SK-N-DZ (cell line): ENCODE measurements around the gene MT1F.
"Not testable (repeated sequence)": the region's sequence is repeated elsewhere in the genome, so short reads cannot be mapped to it uniquely, and the experiment has no call there.

Source experiments
- DNase-seq: peaks from one replicate; pipeline ENCODE4 v3.0.0-alpha.2; 2015; ENCODE audit warnings: low spot score

MT1F gene

DNA sequence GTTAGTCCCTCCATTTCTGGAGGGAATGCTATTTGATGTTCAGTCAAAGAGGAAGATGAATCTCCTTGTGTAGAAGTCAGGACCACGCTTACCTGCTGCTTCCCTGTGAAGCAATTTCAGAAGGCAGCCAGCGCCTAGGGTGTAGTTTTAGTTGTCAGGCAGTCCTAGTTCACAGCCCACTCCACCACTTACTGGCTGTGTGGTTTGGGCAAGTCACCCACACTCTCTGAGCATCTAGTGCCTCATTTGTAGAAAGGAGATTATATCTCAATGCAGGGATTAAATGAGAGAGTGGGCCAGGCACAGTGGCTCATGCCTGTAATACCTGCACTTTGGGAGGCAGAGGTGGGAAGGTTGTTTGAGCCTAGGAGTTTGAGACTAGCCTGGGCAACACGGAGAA is 14.4 kb downstream of the MT1F start:
- DNase-seq = not testable (repeated sequence)

DNA sequence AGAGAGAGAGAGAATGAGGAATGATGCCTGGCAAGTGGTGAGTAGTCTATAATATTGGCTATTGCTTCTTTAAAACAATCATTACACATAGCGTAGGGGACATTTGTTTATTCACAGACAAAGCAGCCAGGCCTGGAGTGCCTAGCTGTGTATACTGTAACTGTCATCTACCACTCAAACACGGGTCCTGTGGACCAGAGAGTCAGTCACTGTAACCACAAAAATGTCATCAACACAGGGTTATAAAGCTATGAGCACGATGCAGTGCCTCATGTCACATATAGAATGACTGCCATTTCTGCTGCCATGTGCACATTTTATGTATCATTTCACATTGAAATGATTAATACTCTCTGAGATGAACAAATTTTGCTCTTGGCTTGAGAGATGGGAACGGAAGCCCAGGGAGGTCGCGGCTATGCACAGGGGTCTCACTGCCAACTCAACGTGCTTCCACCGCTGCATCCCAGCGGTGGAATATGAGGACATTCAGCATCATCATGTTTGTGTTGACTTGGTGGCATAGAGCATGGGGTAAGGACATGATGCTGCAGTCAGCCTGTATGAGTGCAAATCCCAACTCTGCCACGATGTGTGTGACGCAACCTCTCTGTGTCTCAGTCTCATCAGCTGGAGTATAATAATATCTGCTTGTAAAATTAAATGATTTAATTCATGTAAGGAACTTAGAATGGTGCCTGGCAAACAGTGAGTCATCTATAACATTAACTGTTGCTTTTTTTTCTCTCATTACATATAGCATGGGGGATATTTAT is 15.2 kb downstream of the MT1F start:
- DNase-seq = no peak

DNA sequence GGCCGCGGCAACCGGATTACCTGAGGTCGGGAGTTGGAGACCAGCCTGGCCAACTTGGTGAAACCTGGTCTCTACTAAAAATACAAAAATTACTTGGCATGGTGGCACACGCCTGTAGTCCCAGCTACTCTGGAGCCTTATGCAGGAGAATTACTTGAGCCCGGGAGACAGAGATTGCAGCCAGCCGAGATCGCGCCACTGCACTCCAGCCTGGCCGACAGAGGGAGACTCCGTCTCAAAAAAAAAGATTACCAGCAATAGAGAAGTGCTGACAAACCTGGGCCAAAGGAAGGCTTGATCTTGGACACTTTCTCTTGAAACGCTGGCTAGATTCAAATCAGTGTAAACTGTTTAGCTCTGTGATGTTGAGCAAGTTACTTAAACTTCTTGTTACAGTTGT is 16.2 kb downstream of the MT1F start:
- peak; percentile 43 for DNase-seq

DNA sequence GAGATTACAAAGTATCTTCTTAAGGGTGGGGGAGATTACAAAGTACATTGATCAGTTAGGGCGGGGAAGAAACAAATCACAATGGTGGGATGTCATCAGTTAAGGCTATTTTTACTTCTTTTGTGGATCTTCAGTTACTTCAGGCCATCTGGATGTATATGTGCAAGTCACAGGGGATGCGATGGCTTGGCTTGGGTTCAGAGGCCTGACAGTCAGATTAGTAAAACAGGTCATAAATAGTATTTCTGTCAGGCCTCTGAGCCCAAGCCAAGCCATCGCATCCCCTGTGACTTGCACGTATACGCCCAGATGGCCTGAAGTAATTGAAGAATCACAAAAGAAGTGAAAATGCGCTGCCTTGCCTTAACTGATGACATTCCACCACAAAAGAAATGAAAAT is 16.8 kb downstream of the MT1F start:
- not testable (repeated sequence) for DNase-seq

DNA sequence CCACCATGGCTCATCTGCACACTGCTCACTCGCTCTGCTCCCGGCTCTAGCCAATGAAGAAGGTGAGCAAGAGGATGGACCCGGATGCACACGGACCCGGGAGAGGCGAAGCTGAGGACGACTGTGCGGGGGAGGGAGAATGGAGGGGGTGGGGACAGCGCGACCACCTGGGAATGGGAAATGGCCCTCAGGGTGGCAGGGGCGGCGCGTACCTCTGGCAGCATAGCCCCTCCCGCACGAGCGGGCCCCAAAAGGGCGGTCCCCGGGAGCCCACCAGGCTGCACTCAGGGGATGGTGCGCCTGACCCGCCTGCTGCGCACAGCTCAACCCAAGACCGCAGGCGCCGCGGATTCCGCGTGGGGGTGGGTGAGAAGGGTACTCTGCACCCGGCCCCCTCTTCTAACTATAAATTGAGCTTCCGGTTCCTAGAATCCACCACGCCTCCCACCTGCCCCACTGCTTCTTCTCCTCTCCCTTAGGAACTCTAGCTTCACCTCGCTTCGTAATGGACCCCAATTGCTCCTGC is 18.0 kb downstream of the MT1F start:
- DNase-seq = no peak

DNA sequence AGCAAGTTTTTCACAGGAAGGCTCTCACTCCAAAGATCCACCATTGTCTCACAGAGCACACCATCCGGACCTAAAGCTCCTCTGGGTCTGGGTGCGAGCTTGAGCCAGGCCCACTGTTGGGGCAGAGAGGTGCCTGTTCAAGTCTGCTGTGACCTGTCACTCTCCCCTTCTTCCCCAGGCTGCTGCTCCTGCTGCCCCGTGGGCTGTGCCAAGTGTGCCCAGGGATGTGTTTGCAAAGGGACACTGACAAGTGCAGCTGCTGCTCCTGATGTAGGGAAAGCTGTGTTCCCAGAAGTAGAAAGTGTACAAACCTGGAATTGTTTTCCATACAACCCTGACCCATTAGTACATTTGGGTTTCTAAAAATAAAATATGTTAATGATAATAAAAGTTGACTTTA is 19.7 kb downstream of the MT1F start:
- DNase-seq = no peak

DNA sequence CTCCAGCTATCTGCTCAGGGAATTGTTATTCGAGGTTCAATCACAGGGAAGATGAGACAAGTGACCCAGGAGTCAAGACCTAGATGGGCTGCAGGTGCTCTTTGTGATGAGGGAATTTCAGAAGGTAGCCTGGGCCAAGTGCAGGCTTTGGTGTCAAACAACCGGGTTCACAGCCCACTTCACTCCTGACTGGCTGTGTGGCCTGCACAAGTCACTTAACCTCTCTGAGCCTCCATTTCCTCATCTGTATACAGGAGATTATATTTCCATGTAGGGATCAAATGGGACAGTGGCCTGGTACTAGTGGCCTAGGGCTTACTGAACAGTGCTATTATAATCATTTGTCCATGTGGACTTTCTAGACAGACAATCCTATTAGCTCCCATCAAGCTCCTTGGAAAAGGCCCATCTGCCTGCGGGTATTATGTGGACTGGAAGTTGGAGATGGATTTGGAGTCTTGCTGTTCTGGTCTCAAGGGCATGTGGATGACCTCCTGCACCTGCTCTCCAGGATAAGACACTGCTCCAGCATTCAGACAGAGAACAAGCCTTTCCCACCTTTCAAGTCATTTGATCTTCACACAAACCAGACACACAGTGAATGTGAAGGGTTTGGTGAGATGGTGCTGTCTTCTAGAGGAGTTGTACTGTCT is 21.4 kb downstream of the MT1F start:
- no peak for DNase-seq

DNA sequence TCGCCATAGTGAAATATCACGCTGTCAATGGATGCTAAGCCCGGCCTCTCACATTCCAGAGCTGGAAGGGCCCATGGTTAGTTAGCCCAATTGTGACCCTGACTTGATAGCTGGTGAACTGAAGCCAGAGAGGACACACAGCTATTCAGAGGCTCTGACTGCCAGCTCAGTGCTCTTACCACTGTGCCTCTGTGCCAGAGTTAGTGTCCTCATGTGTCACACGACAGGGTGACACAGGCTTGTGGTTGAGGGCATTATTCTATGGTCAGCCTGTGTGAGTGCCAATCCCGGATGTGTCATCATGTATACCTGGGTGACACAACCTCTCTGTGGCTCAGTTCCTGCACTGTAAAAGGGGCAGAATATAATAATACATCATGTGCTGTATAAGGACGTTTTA is 22.1 kb downstream of the MT1F start:
- DNase-seq = no peak

DNA sequence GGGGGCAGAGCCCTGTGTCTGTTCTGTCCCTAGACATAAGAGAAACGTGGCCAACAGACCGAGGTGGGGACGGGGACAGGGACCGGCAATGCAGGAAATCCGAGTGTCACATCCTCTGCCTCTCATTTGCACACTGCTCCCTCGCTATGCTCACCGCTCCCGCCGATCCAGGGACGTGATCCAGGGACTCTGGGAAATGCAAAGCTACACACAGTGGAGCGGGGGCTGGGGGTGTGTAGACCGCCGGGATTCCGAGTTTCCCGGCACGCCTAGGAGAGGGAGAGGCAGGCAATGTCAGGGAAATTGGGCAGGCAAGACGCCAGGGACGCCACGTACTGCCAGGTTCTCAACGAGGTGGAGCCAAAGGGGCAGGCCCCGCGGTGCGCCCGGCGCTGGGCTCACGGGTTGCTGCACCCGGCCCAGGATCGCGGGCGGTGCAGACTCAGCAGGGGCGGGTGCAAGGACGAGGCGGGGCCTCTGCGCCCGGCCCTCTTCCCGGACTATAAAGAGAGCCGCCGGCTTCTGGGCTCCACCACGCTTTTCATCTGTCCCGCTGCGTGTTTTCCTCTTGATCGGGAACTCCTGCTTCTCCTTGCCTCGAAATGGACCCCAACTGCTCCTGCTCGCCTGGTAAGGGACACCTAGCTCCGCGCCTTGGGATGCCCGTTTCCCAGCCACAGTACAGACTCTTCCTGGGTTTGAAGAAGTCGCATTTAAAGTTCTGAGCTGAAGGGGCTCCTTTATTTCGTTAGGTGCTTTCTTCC is 24.4 kb downstream of the MT1F start, which contains the start of gene MT1X:
MT1X (plus strand) TSS at position 532 of the 764 bp plus-strand sequence; CDS start at position 603, 71 bp downstream.
- DNase-seq = peak; percentile 80

DNA sequence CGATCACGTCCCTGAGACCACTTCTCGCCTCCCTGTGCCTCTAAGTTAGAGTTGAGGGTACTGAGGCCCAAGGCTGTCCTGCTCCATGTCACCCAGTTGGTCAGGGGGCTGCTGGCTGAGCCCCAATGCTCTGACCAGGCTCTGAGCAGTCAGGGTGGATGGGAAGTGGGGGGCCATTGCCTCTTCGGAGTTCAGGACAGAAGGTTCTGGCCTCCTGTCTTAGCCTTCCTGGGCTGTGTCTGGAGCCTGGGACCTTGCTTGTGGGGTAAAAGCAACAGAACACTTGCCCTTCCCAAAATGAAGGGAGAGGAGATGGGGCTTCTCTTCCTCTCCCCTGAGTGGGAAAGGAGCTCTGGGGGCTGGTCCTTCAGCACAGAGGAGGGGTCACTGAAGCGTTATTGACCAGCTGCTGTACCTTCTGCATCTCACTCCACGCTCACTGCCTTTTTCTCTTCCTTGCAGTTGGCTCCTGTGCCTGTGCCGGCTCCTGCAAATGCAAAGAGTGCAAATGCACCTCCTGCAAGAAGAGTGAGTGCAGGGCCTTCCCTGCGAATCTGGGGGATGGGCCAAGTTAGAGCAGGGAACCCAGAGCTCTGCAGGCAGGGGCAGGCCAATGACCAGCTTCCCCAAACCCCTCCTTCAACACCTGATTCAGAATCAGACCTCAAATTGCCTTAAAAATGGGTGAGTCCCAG is 25.1 kb downstream of the MT1F start:
- no peak for DNase-seq

DNA sequence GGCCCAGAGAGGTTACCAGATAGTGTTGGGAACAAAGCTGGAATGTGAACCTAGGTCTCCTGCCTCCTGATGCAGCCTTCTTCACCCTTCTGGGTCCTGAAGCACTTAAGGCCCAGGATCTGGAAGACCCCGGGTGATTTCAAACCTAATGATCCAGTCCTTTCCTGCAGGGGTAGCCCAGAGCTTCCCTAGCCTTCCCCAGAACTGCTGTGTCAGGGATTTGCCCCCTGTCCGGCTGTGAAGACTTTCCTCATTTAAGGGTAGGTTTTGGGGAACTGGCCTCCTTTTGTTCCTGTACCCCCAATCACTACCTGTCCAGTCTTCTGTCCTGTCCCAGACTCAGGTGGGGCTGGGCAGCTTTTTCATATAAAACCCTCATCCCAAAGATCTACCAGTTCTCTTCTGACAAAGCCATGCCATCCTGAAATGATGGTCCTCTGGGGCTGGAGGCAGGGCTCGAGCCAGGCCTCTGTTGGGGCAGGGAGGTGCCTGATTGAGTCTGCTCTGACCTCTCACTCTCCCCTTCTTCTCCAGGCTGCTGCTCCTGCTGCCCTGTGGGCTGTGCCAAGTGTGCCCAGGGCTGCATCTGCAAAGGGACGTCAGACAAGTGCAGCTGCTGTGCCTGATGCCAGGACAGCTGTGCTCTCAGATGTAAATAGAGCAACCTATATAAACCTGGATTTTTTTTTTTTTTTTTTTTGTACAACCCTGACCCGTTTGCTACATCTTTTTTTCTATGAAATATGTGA is 25.8 kb downstream of the MT1F start:
- DNase-seq = no peak

DNA sequence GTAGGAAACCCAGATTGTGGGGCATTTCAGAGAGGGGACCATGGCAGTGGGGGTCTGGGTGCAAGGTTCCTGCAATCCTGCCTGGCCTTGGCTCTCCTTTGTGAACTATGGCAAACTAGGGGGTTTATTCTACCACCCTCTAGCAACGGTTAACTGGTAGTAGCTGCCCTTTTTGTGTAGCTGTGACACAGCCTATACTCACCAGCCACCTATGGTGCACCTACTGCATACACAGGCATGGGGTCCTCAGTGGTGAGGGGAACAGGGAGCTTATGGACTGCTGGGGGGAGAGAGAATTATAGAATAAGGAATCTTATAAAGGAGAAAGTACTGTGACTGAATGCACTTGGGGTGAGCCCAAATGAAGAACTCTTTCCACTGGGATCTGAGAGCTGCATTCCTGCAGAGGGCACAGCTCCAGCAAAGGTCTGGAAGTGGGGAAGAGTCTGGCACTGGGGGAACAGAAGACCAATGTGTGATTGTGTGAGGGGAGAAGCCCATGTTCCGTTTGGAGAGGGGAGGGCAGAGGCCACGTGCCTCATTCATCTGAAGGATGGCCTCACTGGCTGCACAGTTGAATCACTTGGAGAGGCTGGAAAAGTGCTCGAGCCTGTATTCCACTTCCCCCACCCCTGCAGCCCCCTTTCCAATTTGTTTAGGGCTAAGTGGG is 26.6 kb downstream of the MT1F start:
- no peak for DNase-seq

DNA sequence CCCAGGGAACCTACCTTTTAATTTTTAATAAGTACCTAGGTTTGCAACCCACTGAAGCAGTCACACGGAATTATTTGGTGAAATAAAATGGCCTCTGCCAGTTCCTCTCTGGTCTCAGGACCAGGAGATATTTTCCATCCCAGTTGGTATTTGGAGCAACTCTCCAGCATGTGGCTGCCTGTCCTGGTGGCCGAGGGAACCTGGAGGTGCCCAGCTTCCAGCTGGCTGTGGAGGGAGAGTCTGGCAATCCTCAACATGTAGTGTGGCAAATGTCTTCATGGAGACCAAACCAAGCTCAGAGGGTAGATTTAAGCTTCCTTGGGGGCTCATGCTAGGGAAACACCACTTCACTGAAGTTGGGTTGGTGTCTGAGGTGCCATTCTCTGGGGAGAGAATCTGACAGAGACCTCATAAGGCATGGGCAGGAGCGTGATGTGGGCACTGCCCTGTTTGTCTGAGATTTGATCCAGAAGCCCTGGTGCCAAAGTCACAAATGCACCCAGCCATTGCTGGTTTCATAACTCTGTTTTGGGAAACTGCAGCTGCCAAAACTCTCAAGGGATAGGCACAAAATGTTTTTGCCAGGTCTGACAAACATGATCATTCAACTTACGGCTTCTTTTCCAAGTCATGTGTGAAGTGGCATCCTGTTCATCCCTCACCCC is 27.3 kb downstream of the MT1F start:
- DNase-seq = no peak

DNA sequence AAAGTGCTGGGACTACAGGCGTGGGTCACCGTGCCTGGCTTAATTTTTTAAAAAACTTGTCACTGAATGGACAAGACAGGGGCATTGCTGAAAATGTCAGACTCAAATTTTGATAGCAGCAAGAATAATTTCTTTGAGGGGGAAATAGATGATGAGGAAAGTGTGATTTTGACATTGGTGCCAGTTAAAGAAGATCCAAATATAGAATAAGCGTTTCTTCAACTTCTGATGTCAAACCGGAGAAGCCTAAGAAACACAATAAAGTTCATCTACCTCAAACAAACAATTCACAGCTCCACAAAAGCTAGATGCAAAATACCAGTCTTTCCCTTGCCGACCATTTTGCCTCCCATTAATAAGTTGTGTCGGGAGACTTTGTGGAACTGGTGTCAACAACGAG is 29.0 kb downstream of the MT1F start:
- DNase-seq = no peak

DNA sequence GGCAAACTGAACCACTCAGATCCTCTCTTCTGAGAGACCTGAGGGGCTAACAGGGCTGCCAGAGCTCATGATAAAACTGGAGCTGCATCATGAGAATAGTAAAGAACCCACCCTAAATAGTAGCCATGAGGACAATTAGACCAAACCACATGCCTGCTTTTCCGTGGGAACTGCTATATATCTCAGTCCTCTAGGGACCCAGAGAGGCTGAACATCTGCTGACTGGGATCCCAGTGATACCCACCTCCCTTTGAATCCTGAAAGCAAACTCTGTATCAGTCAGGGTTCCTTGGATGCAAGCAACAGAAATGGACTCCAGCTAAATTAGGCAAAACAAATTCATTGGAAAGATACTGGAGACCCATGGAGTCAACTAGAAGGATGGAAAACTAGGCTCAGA is 31.0 kb downstream of the MT1F start:
- DNase-seq = no peak

DNA sequence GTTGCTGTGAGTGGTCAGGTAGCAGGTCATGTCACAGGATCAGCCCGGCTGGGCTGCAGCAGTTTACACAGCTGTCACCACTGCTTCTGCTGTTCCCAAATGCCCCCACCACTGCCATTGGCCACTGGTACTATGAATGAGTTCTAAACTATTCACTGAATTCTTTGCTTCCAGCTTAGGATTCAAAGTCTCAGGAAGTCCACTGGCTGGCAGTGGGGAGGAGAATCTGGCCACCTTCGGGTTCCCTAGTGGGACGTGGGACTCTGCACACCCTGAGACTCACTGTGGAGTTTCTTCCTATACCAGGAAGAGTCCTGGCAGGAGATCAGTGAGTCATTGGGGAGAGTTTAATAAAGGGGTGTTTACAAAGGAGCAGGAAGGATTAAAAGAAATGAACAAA is 31.4 kb downstream of the MT1F start:
- DNase-seq = no peak

DNA sequence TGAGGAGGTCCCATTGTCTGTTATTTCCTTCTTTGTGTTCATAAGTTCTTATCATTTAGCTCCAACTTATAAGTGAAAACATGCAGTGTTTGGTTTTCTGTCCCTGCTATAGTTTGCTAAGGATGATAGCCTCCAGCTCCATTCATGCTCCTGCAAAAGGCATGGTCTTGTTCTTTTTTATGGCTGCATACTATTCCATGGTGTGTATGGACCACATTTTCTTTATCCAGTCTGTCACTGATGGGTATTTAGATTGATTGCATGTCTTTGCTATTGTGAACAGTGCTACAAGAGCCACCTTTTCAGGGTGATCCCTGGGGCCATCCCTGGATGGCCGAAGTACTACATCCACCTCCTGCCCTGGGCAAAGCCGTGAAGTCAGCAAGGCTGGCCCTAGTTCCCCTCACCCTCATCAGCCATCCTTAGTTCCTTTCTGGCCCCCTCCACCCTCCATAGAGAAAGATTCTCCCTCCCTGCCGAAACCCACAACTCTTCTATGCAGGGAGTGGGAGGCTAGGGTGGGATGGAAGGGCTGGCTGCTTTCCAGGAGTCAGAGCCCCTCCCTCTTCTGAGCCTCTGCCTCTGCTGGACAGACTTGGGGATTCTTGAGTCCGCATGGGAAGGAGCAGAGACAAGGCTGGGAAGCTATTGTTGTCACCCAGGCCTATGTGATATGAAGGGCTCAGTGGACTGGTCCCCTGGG is 32.8 kb downstream of the MT1F start:
- no peak for DNase-seq

DNA sequence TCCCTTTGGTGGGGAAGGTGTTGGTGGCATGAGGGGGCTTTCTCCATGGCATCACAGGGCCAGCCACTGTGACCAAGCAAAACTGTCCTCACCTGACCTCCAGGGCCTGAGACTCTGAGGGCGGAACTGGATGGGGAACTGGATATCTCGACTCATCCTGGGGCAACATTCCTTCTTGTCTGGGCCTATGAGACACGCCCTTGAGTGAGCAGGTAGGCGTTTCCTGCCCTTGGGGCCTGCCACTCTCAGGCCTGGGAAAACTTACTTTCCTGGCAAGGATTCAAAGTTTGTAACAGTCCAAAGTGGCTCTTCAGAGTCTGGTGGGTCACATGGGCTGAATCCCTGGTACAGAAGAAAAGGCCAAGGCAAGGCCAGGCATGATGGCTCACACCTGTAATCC is 34.1 kb downstream of the MT1F start:
- DNase-seq = no peak

DNA sequence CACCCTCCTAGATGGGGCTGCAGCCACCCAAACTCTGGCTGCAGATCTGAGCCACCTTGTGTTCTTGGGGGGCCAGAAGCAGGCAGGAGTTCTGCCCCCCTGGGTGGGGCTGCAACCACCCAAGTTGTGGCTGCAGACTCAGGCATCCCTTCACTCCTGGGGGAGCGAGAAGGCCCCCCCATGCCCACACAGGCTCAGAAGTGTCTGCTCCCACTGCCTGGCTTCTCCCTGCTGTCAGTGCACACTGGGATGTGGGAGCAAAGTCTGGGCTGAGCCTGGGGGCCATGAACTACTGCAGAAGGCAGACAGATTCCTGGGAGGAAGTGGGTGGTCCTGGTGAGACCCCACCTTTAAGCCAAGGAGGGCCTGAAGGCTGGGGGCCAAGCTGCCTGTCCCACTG is 37.5 kb downstream of the MT1F start:
- DNase-seq = no peak
